ENCODE data around the gene FLNA.
"Not testable (repeated sequence)": the region's sequence is repeated elsewhere in the genome, so short reads cannot be mapped to it uniquely, and the experiment has no call there.

The FLNA gene

GRCh38 chrX:154374313-154375155, at the start of gene FLNA:
TSS of gene FLNA (minus strand) at chrX:154374634. CDS start at chrX:154371245, 3,389 bp downstream.
- DNase-seq (ENCODE audit: low read depth in 2 of 2), result no peak

GRCh38 chrX:154420402-154420756, 45.9 kb upstream of the FLNA start:
- no peak for DNase-seq (ENCODE audit: low read depth in 2 of 2)

GRCh38 chrX:154419688-154420401, 45.4 kb upstream of the FLNA start:
- DNase-seq (ENCODE audit: low read depth in 2 of 2), result no peak

- DNase-seq (ENCODE audit: low read depth in 2 of 2), result no peak
These were observed 44.8 kb upstream of the FLNA start for GRCh38 chrX:154419189-154419588.

- no peak for DNase-seq (ENCODE audit: low read depth in 2 of 2)
These were observed 42.7 kb upstream of the FLNA start for GRCh38 chrX:154417157-154417556.

GRCh38 chrX:154413142-154413541, 38.7 kb upstream of the FLNA start:
- DNase-seq (ENCODE audit: low read depth in 2 of 2), result no peak

GRCh38 chrX:154412468-154412867, 38.0 kb upstream of the FLNA start:
- DNase-seq (ENCODE audit: low read depth in 2 of 2), result no peak

- no peak for DNase-seq (ENCODE audit: low read depth in 2 of 2)
These were observed 37.5 kb upstream of the FLNA start for GRCh38 chrX:154411981-154412340.

GRCh38 chrX:154409222-154409871, 34.9 kb upstream of the FLNA start, which contains the start of gene DNASE1L1:
TSS of gene DNASE1L1 (minus strand) at chrX:154409254. CDS start at chrX:154405568, 3,686 bp downstream.
- no peak for DNase-seq (ENCODE audit: low read depth in 2 of 2)

- no peak for DNase-seq (ENCODE audit: low read depth in 2 of 2)
These were observed 34.3 kb upstream of the FLNA start for GRCh38 chrX:154408659-154409221.

GRCh38 chrX:154404625-154405192, 30.3 kb upstream of the FLNA start:
- DNase-seq (ENCODE audit: low read depth in 2 of 2), result no peak

GRCh38 chrX:154403858-154404257, 29.4 kb upstream of the FLNA start:
- no peak for DNase-seq (ENCODE audit: low read depth in 2 of 2)

GRCh38 chrX:154403192-154403591, 28.8 kb upstream of the FLNA start:
- DNase-seq (ENCODE audit: low read depth in 2 of 2), result no peak

- DNase-seq (ENCODE audit: low read depth in 2 of 2), result no peak
These were observed 28.2 kb upstream of the FLNA start for GRCh38 chrX:154402622-154403127.

- DNase-seq (ENCODE audit: low read depth in 2 of 2), result no peak
These were observed 27.6 kb upstream of the FLNA start for GRCh38 chrX:154401918-154402621.

- no peak for DNase-seq (ENCODE audit: low read depth in 2 of 2)
These were observed 26.8 kb upstream of the FLNA start for GRCh38 chrX:154401045-154401799.

GRCh38 chrX:154400369-154400817, 26.0 kb upstream of the FLNA start:
- DNase-seq (ENCODE audit: low read depth in 2 of 2), result not testable (repeated sequence)

GRCh38 chrX:154399527-154400368, 25.3 kb upstream of the FLNA start:
- DNase-seq (ENCODE audit: low read depth in 2 of 2), result no peak
